ENCODE measurements around the gene FBN1.

Gene FBN1

GRCh38 chr15:48365575-48365974 lies 279.9 kb downstream of the FBN1 start:
- no peak for TF ChIP-seq CTCF (IDR thresholded peaks at IDR 0.05; ENCODE audit: insufficient read depth, low read length, missing control alignments)
- DNase-seq (ENCODE audit: low read depth, low spot score), result no peak
- ChIA-PET POLR2A (no interaction called here), CTCF (interaction anchor here (1.2 to 1.4 kb wide), 3 partner anchors 9 to 15 kb away, joined by 3 read pairs; no protein-coding TSS in a partner anchor)
- no peak overlapping the region for H3K4me3 ChIP-seq (ENCODE audit: low read depth, low read length)

- no peak for TF ChIP-seq CTCF (IDR thresholded peaks at IDR 0.05; ENCODE audit: insufficient read depth, low read length, missing control alignments)
- POLR2A ChIA-PET, result no interaction called here
- CTCF ChIA-PET, result interaction anchor here (0.5 to 1.6 kb wide), 4 partner anchors 9 to 436 kb away, joined by 3 to 7 read pairs (median 3); no protein-coding TSS in a partner anchor
- no peak overlapping the region for H3K4me3 ChIP-seq (ENCODE audit: low read depth, low read length)
- no peak for DNase-seq (ENCODE audit: low read depth, low spot score)
Measured at GRCh38 chr15:48363474-48363873, 282.0 kb downstream of the FBN1 start.

- no peak for TF ChIP-seq CTCF (IDR thresholded peaks at IDR 0.05; ENCODE audit: insufficient read depth, low read length, missing control alignments)
- no peak for DNase-seq (ENCODE audit: low read depth, low spot score)
- POLR2A ChIA-PET, result interaction anchor here (1.0 kb wide), 1 partner anchor 12 kb away, joined by 3 read pairs; no protein-coding TSS in a partner anchor
- CTCF ChIA-PET, result interaction anchor here (0.7 to 1.5 kb wide), 2 partner anchors 9 to 408 kb away, joined by 3 to 9 read pairs; no protein-coding TSS in a partner anchor
- no peak overlapping the region for H3K4me3 ChIP-seq (ENCODE audit: low read depth, low read length)
Measured at GRCh38 chr15:48361685-48362084, 283.8 kb downstream of the FBN1 start.

- CTCF ChIA-PET, result interaction anchor here (1.3 to 5.1 kb wide), 3 partner anchors 10 to 1785 kb away, joined by 4 to 43 read pairs (median 6); no protein-coding TSS in a partner anchor
- POLR2A ChIA-PET, result no interaction called here
- H3K4me3 ChIP-seq (ENCODE audit: low read depth, low read length), result no peak overlapping the region
- TF ChIP-seq CTCF (IDR thresholded peaks at IDR 0.05; ENCODE audit: insufficient read depth, low read length, missing control alignments), result no peak
- DNase-seq (ENCODE audit: low read depth, low spot score), result no peak
Measured at GRCh38 chr15:48360841-48361240, 284.7 kb downstream of the FBN1 start.

Measured in AG04449 (cell line).